NK-92 (cell line): ENCODE measurements around the gene SLC2A1.
A peak's percentile ranks its signal among the peaks of the same experiment; 100 is the strongest.
"Not testable (repeated sequence)": the region's sequence is repeated elsewhere in the genome, so short reads cannot be mapped to it uniquely, and the experiment has no call there.

Experiments
- DNase-seq: peaks from one replicate; lab custom pipeline; 2025; ENCODE audit not compliant: unreplicated experiment; lab: John Stamatoyannopoulos, UW

The SLC2A1 gene

GRCh38 chr1:42930178-42931107, 28.2 kb downstream of the SLC2A1 start:
- no peak for DNase-seq

- no peak for DNase-seq
Observed at GRCh38 chr1:42929434-42930177, 29.1 kb downstream of the SLC2A1 start.

GRCh38 chr1:42928859-42929258, 29.8 kb downstream of the SLC2A1 start:
- no peak for DNase-seq

GRCh38 chr1:42927920-42928505, 30.7 kb downstream of the SLC2A1 start:
- DNase-seq: no peak

- DNase-seq: no peak
Observed at GRCh38 chr1:42927274-42927841, 31.3 kb downstream of the SLC2A1 start.

GRCh38 chr1:42926879-42927242, 31.8 kb downstream of the SLC2A1 start:
- DNase-seq: no peak

GRCh38 chr1:42926235-42926878, 32.3 kb downstream of the SLC2A1 start:
- DNase-seq: no peak

- no peak for DNase-seq
Observed at GRCh38 chr1:42924851-42925760, 33.6 kb downstream of the SLC2A1 start.

GRCh38 chr1:42924082-42924850, 34.4 kb downstream of the SLC2A1 start:
- DNase-seq: peak; percentile 51

GRCh38 chr1:42923367-42924081, 35.1 kb downstream of the SLC2A1 start:
- no peak for DNase-seq

- no peak for DNase-seq
Observed at GRCh38 chr1:42922687-42923366, 35.8 kb downstream of the SLC2A1 start.

- DNase-seq: no peak
Observed at GRCh38 chr1:42921769-42922168, 36.9 kb downstream of the SLC2A1 start.

- DNase-seq: not testable (repeated sequence)
Observed at GRCh38 chr1:42919651-42920050, 39.0 kb downstream of the SLC2A1 start.

- no peak for DNase-seq
Observed at GRCh38 chr1:42917241-42917495, 41.5 kb downstream of the SLC2A1 start.

GRCh38 chr1:42915456-42915855, 43.2 kb downstream of the SLC2A1 start:
- DNase-seq: no peak

GRCh38 chr1:42914092-42914627, 44.5 kb downstream of the SLC2A1 start:
- DNase-seq: no peak

- DNase-seq: no peak
Observed at GRCh38 chr1:42913426-42914091, 45.1 kb downstream of the SLC2A1 start.
